GM12892 (cell line): ENCODE data around the gene GOLPH3L.

Experiments
- POLR2A ChIP-seq: IDR thresholded peaks from 2 replicates; pipeline ENCODE4 v1.6.1; 2011; ENCODE audit warnings: low read depth, low read length, control low read depth
- POLR2AphosphoS5 ChIP-seq: IDR thresholded peaks from 2 replicates; pipeline ENCODE4 v1.6.1; 2011; ENCODE audit warnings: low read depth, low read length, control low read depth
- TAF1 ChIP-seq: IDR thresholded peaks from 2 replicates; pipeline ENCODE4 v1.6.1; 2011; ENCODE audit warnings: low read depth, mild to moderate bottlenecking, control low read depth, low read length, borderline replicate concordance

- no peak for TF ChIP-seq POLR2AphosphoS5
- no peak for TF ChIP-seq POLR2A
- no peak for TF ChIP-seq TAF1
These were observed 27.4 kb upstream of the GOLPH3L start for GRCh38 chr1:150724336-150724735.
